Central memory CD8-positive, alpha-beta T cell (primary cell): Measurements from ENCODE around the gene ACTL6A.

ENCODE experiments used
- ATAC-seq: fragments of 150-1000 bp; cut with Tn5 transposase; replicated peaks from 2 replicates; pipeline ENCODE4 v1.10.0; 2022; ENCODE audit warnings: mild to moderate bottlenecking, moderate FRiP score, moderate number of reproducible peaks; ENCODE audit not compliant: poor library complexity, severe bottlenecking; ENCODE audit errors: extremely low read depth
- DNase-seq, 2 donors: peaks; one replicate each; pipeline ENCODE4 v3.0.0; 2021; ENCODE audit warnings: low spot score in 2 of 2
- H3K27ac Mint-ChIP-seq: one replicate; pipeline ENCODE4 v1.8.0; 2022; ENCODE audit warnings: low read depth, mild to moderate bottlenecking, moderate library complexity, mixed read lengths
- H3K27me3 Mint-ChIP-seq: one replicate; pipeline ENCODE4 v1.8.0; 2022; ENCODE audit warnings: mixed read lengths
- H3K36me3 Mint-ChIP-seq: one replicate; pipeline ENCODE4 v1.8.0; 2022; ENCODE audit warnings: mild to moderate bottlenecking, moderate library complexity, mixed read lengths; ENCODE audit not compliant: insufficient read depth
- H3K4me1 Mint-ChIP-seq: one replicate; pipeline ENCODE4 v1.8.0; 2022; ENCODE audit warnings: mixed read lengths
- H3K4me3 Mint-ChIP-seq: one replicate; pipeline ENCODE4 v1.8.0; 2022; ENCODE audit warnings: mild to moderate bottlenecking, moderate library complexity, mixed read lengths
- H3K9me3 Mint-ChIP-seq: one replicate; pipeline ENCODE4 v1.8.0; 2022; ENCODE audit warnings: mixed read lengths

ACTL6A gene

GRCh38 chr3:179544981-179545645, 17.6 kb upstream of the ACTL6A start:
- ATAC-seq (no peak), DNase-seq (no peak)
- H3K27ac Mint-ChIP-seq, result no peak overlapping the region
- H3K36me3 Mint-ChIP-seq, result no peaks in the 10 kb centered on the region
- peaks cover 9% of the 10 kb centered on the region for H3K27me3 Mint-ChIP-seq
- no peaks in the 10 kb centered on the region for H3K9me3 Mint-ChIP-seq
- no peaks in the 10 kb centered on the region for H3K4me1 Mint-ChIP-seq
- no peak overlapping the region for H3K4me3 Mint-ChIP-seq

- Mint-ChIP-seq H3K27me3 (peaks cover 4% of the 10 kb centered on the region), H3K4me3 (no peak overlapping the region), H3K27ac (no peak overlapping the region), H3K9me3 (no peaks in the 10 kb centered on the region), H3K4me1 (no peaks in the 10 kb centered on the region), H3K36me3 (no peaks in the 10 kb centered on the region)
- DNase-seq, result no peak
- no peak for ATAC-seq
These were observed 15.9 kb upstream of the ACTL6A start for GRCh38 chr3:179546814-179547241.

GRCh38 chr3:179551349-179552105, 11.2 kb upstream of the ACTL6A start:
- Mint-ChIP-seq H3K27me3 (no peaks in the 10 kb centered on the region), H3K27ac (no peak overlapping the region), H3K4me3 (no peak overlapping the region), H3K9me3 (no peaks in the 10 kb centered on the region), H3K4me1 (no peaks in the 10 kb centered on the region), H3K36me3 (no peaks in the 10 kb centered on the region)
- ATAC-seq (no peak), DNase-seq (no peak)

- Mint-ChIP-seq H3K27me3 (no peaks in the 10 kb centered on the region), H3K4me3 (no peak overlapping the region), H3K36me3 (peaks cover 7% of the 10 kb centered on the region), H3K27ac (no peak overlapping the region), H3K9me3 (no peaks in the 10 kb centered on the region), H3K4me1 (peaks cover 12% of the 10 kb centered on the region)
- ATAC-seq, result no peak
- DNase-seq, result no peak
These were observed 3.9 kb upstream of the ACTL6A start for GRCh38 chr3:179558742-179559364.

- Mint-ChIP-seq H3K4me1 (peaks cover 22% of the 10 kb centered on the region), H3K27ac (no peak overlapping the region), H3K4me3 (no peak overlapping the region), H3K27me3 (no peaks in the 10 kb centered on the region), H3K9me3 (no peaks in the 10 kb centered on the region), H3K36me3 (peaks cover 7% of the 10 kb centered on the region)
- no peak for ATAC-seq
- no peak for DNase-seq
These were observed 1.9 kb upstream of the ACTL6A start for GRCh38 chr3:179560791-179561190.

- H3K36me3 Mint-ChIP-seq, result peaks cover 7% of the 10 kb centered on the region
- no peaks in the 10 kb centered on the region for H3K27me3 Mint-ChIP-seq
- H3K4me3 Mint-ChIP-seq, result peak overlapping the region; percentile 96
- H3K27ac Mint-ChIP-seq, result peak overlapping the region; percentile 84
- peak; percentile 72 for ATAC-seq
- no peaks in the 10 kb centered on the region for H3K9me3 Mint-ChIP-seq
- DNase-seq, result peak; percentile 41 to 51
- H3K4me1 Mint-ChIP-seq, result peaks cover 27% of the 10 kb centered on the region
These were observed 601 bp downstream of the ACTL6A start for GRCh38 chr3:179563271-179563783.

GRCh38 chr3:179565496-179565895, 2.8 kb downstream of the ACTL6A start:
- Mint-ChIP-seq H3K9me3 (no peaks in the 10 kb centered on the region), H3K27ac (peak overlapping the region; percentile 44)

GRCh38 chr3:179580992-179581391, 18.3 kb downstream of the ACTL6A start:
- no peak for DNase-seq
- Mint-ChIP-seq H3K27ac (no peak overlapping the region), H3K4me1 (no peaks in the 10 kb centered on the region), H3K4me3 (no peak overlapping the region), H3K9me3 (no peaks in the 10 kb centered on the region), H3K27me3 (no peaks in the 10 kb centered on the region), H3K36me3 (peaks cover 45% of the 10 kb centered on the region)
- no peak for ATAC-seq

More at GRCh38 chr3:179565496-179565895, 2.8 kb downstream of the ACTL6A start:
- DNase-seq (no peak), ATAC-seq (no peak)
- Mint-ChIP-seq H3K4me1 (peaks cover 32% of the 10 kb centered on the region), H3K4me3 (no peak overlapping the region), H3K27me3 (no peaks in the 10 kb centered on the region), H3K36me3 (peaks cover 15% of the 10 kb centered on the region)

GRCh38 chr3:179589143-179589542, 26.4 kb downstream of the ACTL6A start:
- H3K27me3 Mint-ChIP-seq, result no peaks in the 10 kb centered on the region
- peaks cover 61% of the 10 kb centered on the region for H3K36me3 Mint-ChIP-seq
- no peak overlapping the region for H3K27ac Mint-ChIP-seq

GRCh38 chr3:179590669-179591068, 27.9 kb downstream of the ACTL6A start:
- Mint-ChIP-seq H3K9me3 (no peaks in the 10 kb centered on the region), H3K36me3 (peaks cover 67% of the 10 kb centered on the region), H3K4me3 (no peak overlapping the region), H3K4me1 (no peaks in the 10 kb centered on the region), H3K27me3 (no peaks in the 10 kb centered on the region), H3K27ac (peak overlapping the region; percentile 5)
- no peak for DNase-seq
- ATAC-seq, result no peak

More at GRCh38 chr3:179589143-179589542, 26.4 kb downstream of the ACTL6A start:
- ATAC-seq (no peak), DNase-seq (no peak)
- Mint-ChIP-seq H3K4me3 (no peak overlapping the region), H3K9me3 (no peaks in the 10 kb centered on the region), H3K4me1 (no peaks in the 10 kb centered on the region)

- H3K9me3 Mint-ChIP-seq, result no peaks in the 10 kb centered on the region
- H3K27ac Mint-ChIP-seq, result peak overlapping the region; percentile 49
- ATAC-seq (no peak), DNase-seq (no peak)
- no peaks in the 10 kb centered on the region for H3K4me1 Mint-ChIP-seq
- no peaks in the 10 kb centered on the region for H3K27me3 Mint-ChIP-seq
- H3K4me3 Mint-ChIP-seq, result no peak overlapping the region
- H3K36me3 Mint-ChIP-seq, result peaks cover 66% of the 10 kb centered on the region
These were observed 28.6 kb downstream of the ACTL6A start for GRCh38 chr3:179591313-179591712.

GRCh38 chr3:179599531-179599930, 36.8 kb downstream of the ACTL6A start:
- H3K27ac Mint-ChIP-seq, result no peak overlapping the region
- DNase-seq, result no peak
- H3K27me3 Mint-ChIP-seq, result no peaks in the 10 kb centered on the region
- no peak for ATAC-seq
- H3K4me3 Mint-ChIP-seq, result no peak overlapping the region
- no peaks in the 10 kb centered on the region for H3K9me3 Mint-ChIP-seq
- H3K36me3 Mint-ChIP-seq, result peaks cover 62% of the 10 kb centered on the region
- peaks cover under 1% of the 10 kb centered on the region for H3K4me1 Mint-ChIP-seq
